K562 (cell line): Measurements from ENCODE around the gene HBQ1.

Experiments
- ESRRA ChIP-seq: fragments of 450-650 bp; IDR thresholded peaks from 2 replicates; pipeline ENCODE4 v1.6.1; 2014; ENCODE audit warnings: low read depth, mild to moderate bottlenecking, moderate library complexity, borderline replicate concordance
- RBFOX2 ChIP-seq: fragments of 200-400 bp; formaldehyde crosslinking; IDR thresholded peaks from 2 replicates; pipeline ENCODE4 v1.6.1; 2017; ENCODE audit warnings: low read depth, mild to moderate bottlenecking, low read length, moderate library complexity
- RCOR1 ChIP-seq, 2 experiments: IDR thresholded peaks; 2 replicates each; pipeline ENCODE4 v1.6.1; 2012; ENCODE audit warnings: low read depth in 2 of 2, low read length in 2 of 2, borderline replicate concordance in 1 of 2, improper control_type of control experiment in 1 of 2
- ZNF512 ChIP-seq: IDR thresholded peaks from 2 replicates; pipeline ENCODE4 v1.6.1; 2016; ENCODE audit warnings: missing genetic modification characterization, missing compliant biosample characterization
- ZNF609 ChIP-seq: sonication (generic); formaldehyde crosslinking; IDR thresholded peaks from 2 replicates; pipeline ENCODE4 v1.8.1; 2023; ENCODE audit warnings: missing genetic modification reagents, mild to moderate bottlenecking, borderline replicate concordance
- TF ChIP-seq, protein P1 (sequence below), 2 experiments: IDR thresholded peaks; 2 replicates each; pipeline ENCODE4 v1.6.1; 2012; ENCODE audit warnings: improper control_type of control experiment in 2 of 2, low read depth in 2 of 2, low read length in 2 of 2, borderline replicate concordance in 1 of 2
- TF ChIP-seq, protein P2 (sequence below): sonication (generic); formaldehyde crosslinking; IDR thresholded peaks from 2 replicates; pipeline ENCODE4 v1.8.1; 2023; ENCODE audit warnings: mild to moderate bottlenecking, missing genetic modification reagents
- TF ChIP-seq, protein P3 (sequence below), 3 experiments: IDR thresholded peaks in 2 of 3; conservative IDR thresholded peaks in 1 of 3; 2 replicates each; pipeline ENCODE4 v1.5.1; 2011 to 2012; ENCODE audit warnings: low read length in 3 of 3, mild to moderate bottlenecking in 3 of 3, control low read depth in 2 of 3, improper control_type of control experiment in 1 of 3, inconsistent platforms in 1 of 3, low read depth in 1 of 3, mixed read lengths in 1 of 3, moderate library complexity in 1 of 3; ENCODE audit not compliant: insufficient read depth in 2 of 3
- TF ChIP-seq, protein P4 (sequence below): sonication (generic); formaldehyde crosslinking; IDR thresholded peaks from 2 replicates; pipeline ENCODE4 v1.8.1; 2022; ENCODE audit warnings: missing genetic modification reagents

GRCh38 chr16:142405-142967, 37.8 kb upstream of the HBQ1 start:
- TF ChIP-seq ZNF512 (tag) (no peak), ZNF609 (CRISPR knock-in tag) (no peak), RBFOX2 (no peak), RCOR1 (IDR thresholded peaks at IDR 0.05; ENCODE audit: borderline replicate concordance in 1 of 2, low read depth in 2 of 2, low read length in 2 of 2) (no peak), ESRRA (no peak)
- TF ChIP-seq, protein P1, sequence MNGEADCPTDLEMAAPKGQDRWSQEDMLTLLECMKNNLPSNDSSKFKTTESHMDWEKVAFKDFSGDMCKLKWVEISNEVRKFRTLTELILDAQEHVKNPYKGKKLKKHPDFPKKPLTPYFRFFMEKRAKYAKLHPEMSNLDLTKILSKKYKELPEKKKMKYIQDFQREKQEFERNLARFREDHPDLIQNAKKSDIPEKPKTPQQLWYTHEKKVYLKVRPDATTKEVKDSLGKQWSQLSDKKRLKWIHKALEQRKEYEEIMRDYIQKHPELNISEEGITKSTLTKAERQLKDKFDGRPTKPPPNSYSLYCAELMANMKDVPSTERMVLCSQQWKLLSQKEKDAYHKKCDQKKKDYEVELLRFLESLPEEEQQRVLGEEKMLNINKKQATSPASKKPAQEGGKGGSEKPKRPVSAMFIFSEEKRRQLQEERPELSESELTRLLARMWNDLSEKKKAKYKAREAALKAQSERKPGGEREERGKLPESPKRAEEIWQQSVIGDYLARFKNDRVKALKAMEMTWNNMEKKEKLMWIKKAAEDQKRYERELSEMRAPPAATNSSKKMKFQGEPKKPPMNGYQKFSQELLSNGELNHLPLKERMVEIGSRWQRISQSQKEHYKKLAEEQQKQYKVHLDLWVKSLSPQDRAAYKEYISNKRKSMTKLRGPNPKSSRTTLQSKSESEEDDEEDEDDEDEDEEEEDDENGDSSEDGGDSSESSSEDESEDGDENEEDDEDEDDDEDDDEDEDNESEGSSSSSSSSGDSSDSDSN (IDR thresholded peaks at IDR 0.05; ENCODE audit: borderline replicate concordance in 1 of 2, low read depth in 2 of 2, low read length in 2 of 2) = no peak
- TF ChIP-seq, protein P2, sequence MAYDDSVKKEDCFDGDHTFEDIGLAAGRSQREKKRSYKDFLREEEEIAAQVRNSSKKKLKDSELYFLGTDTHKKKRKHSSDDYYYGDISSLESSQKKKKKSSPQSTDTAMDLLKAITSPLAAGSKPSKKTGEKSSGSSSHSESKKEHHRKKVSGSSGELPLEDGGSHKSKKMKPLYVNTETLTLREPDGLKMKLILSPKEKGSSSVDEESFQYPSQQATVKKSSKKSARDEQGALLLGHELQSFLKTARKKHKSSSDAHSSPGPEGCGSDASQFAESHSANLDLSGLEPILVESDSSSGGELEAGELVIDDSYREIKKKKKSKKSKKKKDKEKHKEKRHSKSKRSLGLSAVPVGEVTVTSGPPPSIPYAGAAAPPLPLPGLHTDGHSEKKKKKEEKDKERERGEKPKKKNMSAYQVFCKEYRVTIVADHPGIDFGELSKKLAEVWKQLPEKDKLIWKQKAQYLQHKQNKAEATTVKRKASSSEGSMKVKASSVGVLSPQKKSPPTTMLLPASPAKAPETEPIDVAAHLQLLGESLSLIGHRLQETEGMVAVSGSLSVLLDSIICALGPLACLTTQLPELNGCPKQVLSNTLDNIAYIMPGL (CRISPR knock-in tag) = no peak
- TF ChIP-seq, protein P3, sequence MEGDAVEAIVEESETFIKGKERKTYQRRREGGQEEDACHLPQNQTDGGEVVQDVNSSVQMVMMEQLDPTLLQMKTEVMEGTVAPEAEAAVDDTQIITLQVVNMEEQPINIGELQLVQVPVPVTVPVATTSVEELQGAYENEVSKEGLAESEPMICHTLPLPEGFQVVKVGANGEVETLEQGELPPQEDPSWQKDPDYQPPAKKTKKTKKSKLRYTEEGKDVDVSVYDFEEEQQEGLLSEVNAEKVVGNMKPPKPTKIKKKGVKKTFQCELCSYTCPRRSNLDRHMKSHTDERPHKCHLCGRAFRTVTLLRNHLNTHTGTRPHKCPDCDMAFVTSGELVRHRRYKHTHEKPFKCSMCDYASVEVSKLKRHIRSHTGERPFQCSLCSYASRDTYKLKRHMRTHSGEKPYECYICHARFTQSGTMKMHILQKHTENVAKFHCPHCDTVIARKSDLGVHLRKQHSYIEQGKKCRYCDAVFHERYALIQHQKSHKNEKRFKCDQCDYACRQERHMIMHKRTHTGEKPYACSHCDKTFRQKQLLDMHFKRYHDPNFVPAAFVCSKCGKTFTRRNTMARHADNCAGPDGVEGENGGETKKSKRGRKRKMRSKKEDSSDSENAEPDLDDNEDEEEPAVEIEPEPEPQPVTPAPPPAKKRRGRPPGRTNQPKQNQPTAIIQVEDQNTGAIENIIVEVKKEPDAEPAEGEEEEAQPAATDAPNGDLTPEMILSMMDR (IDR thresholded peaks at IDR 0.05 in 2 of 3, conservative IDR thresholded peaks at IDR 0.05 in 1 of 3; ENCODE audit: insufficient read depth in 2 of 3, low read depth in 1 of 3, low read length in 3 of 3) = no peak
- TF ChIP-seq, protein P4, sequence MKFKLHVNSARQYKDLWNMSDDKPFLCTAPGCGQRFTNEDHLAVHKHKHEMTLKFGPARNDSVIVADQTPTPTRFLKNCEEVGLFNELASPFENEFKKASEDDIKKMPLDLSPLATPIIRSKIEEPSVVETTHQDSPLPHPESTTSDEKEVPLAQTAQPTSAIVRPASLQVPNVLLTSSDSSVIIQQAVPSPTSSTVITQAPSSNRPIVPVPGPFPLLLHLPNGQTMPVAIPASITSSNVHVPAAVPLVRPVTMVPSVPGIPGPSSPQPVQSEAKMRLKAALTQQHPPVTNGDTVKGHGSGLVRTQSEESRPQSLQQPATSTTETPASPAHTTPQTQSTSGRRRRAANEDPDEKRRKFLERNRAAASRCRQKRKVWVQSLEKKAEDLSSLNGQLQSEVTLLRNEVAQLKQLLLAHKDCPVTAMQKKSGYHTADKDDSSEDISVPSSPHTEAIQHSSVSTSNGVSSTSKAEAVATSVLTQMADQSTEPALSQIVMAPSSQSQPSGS = no peak
